Raji (cell line): ENCODE data around the gene FNTB.

Experiments
- POLR2A ChIP-seq: IDR thresholded peaks from 2 replicates; pipeline ENCODE4 v1.6.1; 2011; ENCODE audit warnings: low read depth, low read length, control low read depth; ENCODE audit not compliant: insufficient read depth

The FNTB gene

GRCh38 chr14:65011538-65011937 lies 24.8 kb downstream of the FNTB start:
- no peak for TF ChIP-seq POLR2A

DNA sequence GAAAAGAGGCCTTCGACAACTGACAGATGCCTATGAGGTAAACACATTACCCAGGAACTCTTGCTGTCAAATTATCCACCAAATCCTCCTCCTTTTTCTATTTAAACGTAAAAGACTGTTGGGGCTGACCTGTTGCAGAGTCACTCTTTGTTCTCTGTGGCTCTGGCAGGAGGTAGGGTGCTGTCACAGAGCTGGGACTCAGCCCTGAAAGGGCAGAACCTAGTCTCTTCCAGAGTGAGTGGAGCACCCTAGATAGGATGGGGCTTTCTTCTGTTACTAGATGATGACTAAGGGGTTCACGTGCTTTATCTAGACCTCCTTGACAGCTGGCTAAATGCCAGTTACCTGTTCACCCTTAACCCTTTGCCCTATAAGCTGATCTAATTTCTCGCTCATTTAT lies 25.7 kb downstream of the FNTB start:
- no peak for TF ChIP-seq POLR2A

- no peak for TF ChIP-seq POLR2A
Observed at GRCh38 chr14:65015391-65015790, 28.7 kb downstream of the FNTB start.

- TF ChIP-seq POLR2A, result no peak
Observed at GRCh38 chr14:65016471-65016870, 29.8 kb downstream of the FNTB start.

GRCh38 chr14:65019944-65020566 lies 33.4 kb downstream of the FNTB start:
- TF ChIP-seq POLR2A, result no peak

GRCh38 chr14:65024957-65025356 lies 38.3 kb downstream of the FNTB start:
- no peak for TF ChIP-seq POLR2A

DNA sequence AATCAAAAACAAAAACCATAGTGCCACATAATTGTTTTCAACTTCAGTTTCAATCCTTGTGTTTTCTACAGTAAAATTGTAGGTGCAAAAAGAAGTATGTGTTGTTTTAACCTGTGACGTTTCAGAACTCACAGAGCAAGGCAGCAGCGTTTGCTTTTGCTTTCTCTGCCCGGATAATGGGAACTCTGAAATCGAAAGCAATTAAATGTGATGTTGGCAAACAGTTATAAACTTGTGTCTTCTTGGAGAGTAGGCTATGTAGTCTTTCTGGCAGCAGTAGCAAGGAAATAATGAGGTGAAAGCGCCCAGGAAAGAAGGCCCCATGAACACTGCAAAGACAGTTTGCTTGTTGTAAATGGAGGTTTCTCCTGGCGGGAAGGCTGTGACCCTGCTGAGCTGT lies 39.1 kb downstream of the FNTB start:
- TF ChIP-seq POLR2A, result no peak

- no peak for TF ChIP-seq POLR2A
Observed at GRCh38 chr14:65026526-65026925, 39.8 kb downstream of the FNTB start.

DNA sequence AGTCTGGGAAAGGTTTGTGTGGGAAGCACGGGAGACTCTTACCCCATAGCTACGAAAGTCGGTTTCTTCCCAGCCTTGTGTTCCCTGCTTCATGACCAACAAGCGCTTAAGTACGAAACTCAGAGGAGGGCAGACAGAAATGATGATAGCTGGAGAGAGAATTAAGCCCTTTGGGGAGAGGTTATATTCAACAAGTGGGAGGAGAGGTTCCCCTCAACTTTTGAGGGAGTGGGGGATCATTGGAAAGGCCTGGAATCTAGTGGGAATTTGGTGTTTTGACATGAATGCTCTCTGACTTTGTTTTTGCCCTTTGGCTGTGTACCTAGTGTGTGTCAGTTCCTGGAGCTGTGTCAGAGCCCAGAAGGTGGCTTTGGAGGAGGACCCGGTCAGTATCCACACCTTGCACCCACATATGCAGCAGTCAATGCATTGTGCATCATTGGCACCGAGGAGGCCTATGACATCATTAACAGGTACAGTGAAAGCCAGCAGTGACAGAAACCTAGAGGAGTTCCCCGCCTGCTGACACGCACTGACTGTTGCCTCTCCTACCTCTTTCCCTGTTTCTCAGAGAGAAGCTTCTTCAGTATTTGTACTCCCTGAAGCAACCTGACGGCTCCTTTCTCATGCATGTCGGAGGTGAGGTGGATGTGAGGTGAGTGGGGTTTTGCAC lies 40.6 kb downstream of the FNTB start:
- TF ChIP-seq POLR2A, result no peak

- TF ChIP-seq POLR2A, result no peak
Observed at GRCh38 chr14:65028937-65029336, 42.2 kb downstream of the FNTB start.

- TF ChIP-seq POLR2A, result no peak
Observed at GRCh38 chr14:65032319-65032718, 45.6 kb downstream of the FNTB start.

- no peak for TF ChIP-seq POLR2A
Observed at GRCh38 chr14:65033181-65033580, 46.5 kb downstream of the FNTB start.

- TF ChIP-seq POLR2A, result no peak
Observed at GRCh38 chr14:65034021-65034420, 47.3 kb downstream of the FNTB start.

DNA sequence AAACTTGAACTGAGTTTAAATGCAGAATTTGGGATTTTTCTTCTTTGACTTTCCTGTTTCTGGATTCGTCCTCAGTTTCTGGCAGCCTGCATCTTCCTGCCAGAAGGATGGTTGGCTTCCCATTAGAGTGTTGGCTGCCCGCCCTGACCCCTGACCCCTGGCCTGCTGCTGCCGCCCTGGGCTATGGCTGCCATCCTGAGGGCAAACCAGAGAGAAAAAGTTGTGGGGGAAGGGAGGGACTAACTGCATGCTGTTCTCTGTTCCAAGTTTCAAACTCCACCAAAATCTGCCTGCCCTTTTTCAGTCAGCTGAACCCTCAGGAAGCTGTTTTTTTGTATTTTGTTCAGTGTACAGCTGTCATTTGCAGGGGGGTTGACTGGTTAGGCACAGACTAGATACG lies 48.4 kb downstream of the FNTB start:
- TF ChIP-seq POLR2A, result no peak

DNA sequence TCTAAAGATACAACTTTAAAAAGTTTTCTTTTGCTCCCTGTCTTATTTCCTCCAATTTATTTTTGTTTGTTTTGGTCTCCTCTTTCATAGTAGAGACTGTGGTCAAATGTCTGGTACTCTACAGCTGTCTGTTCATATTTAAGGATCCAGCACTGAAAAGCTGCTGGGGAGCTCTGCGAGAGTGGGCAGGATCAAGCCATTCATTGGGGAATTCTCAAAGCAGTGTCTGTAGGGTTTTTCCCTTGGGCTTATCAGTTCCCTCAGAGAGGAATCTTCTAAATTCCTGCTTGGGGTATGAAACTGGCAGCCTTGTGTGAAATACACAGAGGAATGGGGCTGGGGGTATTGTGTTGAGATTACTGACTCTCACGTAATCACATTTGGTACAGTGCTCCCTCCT lies 52.3 kb downstream of the FNTB start:
- no peak for TF ChIP-seq POLR2A

GRCh38 chr14:65040666-65041433 lies 54.2 kb downstream of the FNTB start:
- TF ChIP-seq POLR2A, result no peak
